SK-N-SH treated with all-trans-retinoic acid at 6 μM for 48 hours (cell line): ENCODE measurements around the gene CATSPERB.
"Not testable (repeated sequence)": the region's sequence is repeated elsewhere in the genome, so short reads cannot be mapped to it uniquely, and the experiment has no call there.

Source experiments
- ATAC-seq: fragments of 200-7000 bp; cut with Tn5 transposase; 3 replicates; pipeline ENCODE4 v1.9.1; 2020; ENCODE audit warnings: mild to moderate bottlenecking, moderate library complexity
- ARNTL ChIP-seq: fragments of 450-650 bp; formaldehyde crosslinking; IDR thresholded peaks from 2 replicates; pipeline ENCODE4 v1.5.0; 2020; ENCODE audit warnings: low read depth, mild to moderate bottlenecking, moderate library complexity, borderline replicate concordance
- BACH2 ChIP-seq: fragments of 250-450 bp; sonication (Bioruptor Pico); IDR thresholded peaks from 2 replicates; pipeline ENCODE4 v1.9.0; 2021; ENCODE audit warnings: mild to moderate bottlenecking, borderline replicate concordance
- CSDC2 ChIP-seq: fragments of 250-450 bp; sonication (Bioruptor Pico); IDR thresholded peaks from 2 replicates; pipeline ENCODE4 v1.5.0; 2020; ENCODE audit warnings: mild to moderate bottlenecking, moderate library complexity
- ESRRG ChIP-seq: fragments of 250-450 bp; sonication (Bioruptor Pico); IDR thresholded peaks from 2 replicates; pipeline ENCODE4 v1.6.1; 2021; ENCODE audit warnings: mild to moderate bottlenecking
- GLIS3 ChIP-seq: fragments of 250-450 bp; sonication (Bioruptor Pico); IDR thresholded peaks from 2 replicates; pipeline ENCODE4 v1.5.0; 2020; ENCODE audit warnings: mild to moderate bottlenecking, moderate library complexity
- ISL1 ChIP-seq: fragments of 250-450 bp; sonication (Bioruptor Pico); IDR thresholded peaks from 2 replicates; pipeline ENCODE4 v2.1.2; 2022; ENCODE audit warnings: mild to moderate bottlenecking, moderate library complexity
- OSR1 ChIP-seq: fragments of 250-450 bp; sonication (Bioruptor Pico); IDR thresholded peaks from 2 replicates; pipeline ENCODE4 v1.8.0; 2022; ENCODE audit warnings: moderate library complexity, mild to moderate bottlenecking, inconsistent platforms
- PPARA ChIP-seq: fragments of 250-450 bp; sonication (Bioruptor Pico); IDR thresholded peaks from 2 replicates; pipeline ENCODE4 v1.5.0; 2020; ENCODE audit warnings: mild to moderate bottlenecking, borderline replicate concordance
- RARB ChIP-seq: fragments of 250-450 bp; sonication (Bioruptor Pico); IDR thresholded peaks from 2 replicates; pipeline ENCODE4 v1.8.0; 2021; ENCODE audit warnings: mild to moderate bottlenecking, moderate library complexity
- TCF4 ChIP-seq: fragments of 250-450 bp; sonication (Bioruptor Pico); IDR thresholded peaks from 2 replicates; pipeline ENCODE4 v1.8.0; 2021; ENCODE audit warnings: mild to moderate bottlenecking, moderate library complexity, borderline replicate concordance
- ZC3H10 ChIP-seq: fragments of 250-450 bp; sonication (Bioruptor Pico); IDR thresholded peaks from 2 replicates; pipeline ENCODE4 v1.5.1; 2021; ENCODE audit warnings: mild to moderate bottlenecking, moderate library complexity
- ZFP3 ChIP-seq: fragments of 250-450 bp; sonication (Bioruptor Pico); IDR thresholded peaks from 2 replicates; pipeline ENCODE4 v1.5.0; 2020; ENCODE audit warnings: mild to moderate bottlenecking, moderate library complexity
- ZFP30 ChIP-seq: fragments of 450-650 bp; formaldehyde crosslinking; IDR thresholded peaks from 2 replicates; pipeline ENCODE4 v1.5.0; 2022; ENCODE audit warnings: mild to moderate bottlenecking, moderate library complexity
- ZNF565 ChIP-seq: fragments of 450-650 bp; formaldehyde crosslinking; conservative IDR thresholded peaks from 2 replicates; pipeline ENCODE4 v1.5.0; 2020; ENCODE audit warnings: low read depth, mild to moderate bottlenecking, moderate library complexity
- ZNF70 ChIP-seq: fragments of 450-650 bp; formaldehyde crosslinking; IDR thresholded peaks from 2 replicates; pipeline ENCODE4 v1.5.0; 2020; ENCODE audit warnings: mild to moderate bottlenecking, moderate library complexity
- ZNF8 ChIP-seq: fragments of 450-650 bp; formaldehyde crosslinking; IDR thresholded peaks from 2 replicates; pipeline ENCODE4 v1.5.0; 2020; ENCODE audit warnings: mild to moderate bottlenecking, moderate library complexity
- TF ChIP-seq, protein P1 (sequence below): fragments of 250-450 bp; sonication (Bioruptor Pico); IDR thresholded peaks from 2 replicates; pipeline ENCODE4 v1.5.1; 2020; ENCODE audit warnings: low read depth, mild to moderate bottlenecking, moderate library complexity
- TF ChIP-seq, protein P2 (sequence below): fragments of 250-450 bp; sonication (Bioruptor Pico); IDR thresholded peaks from 2 replicates; pipeline ENCODE4 v1.8.0; 2020; ENCODE audit warnings: mild to moderate bottlenecking, moderate library complexity, borderline replicate concordance
- TF ChIP-seq, protein P3 (sequence below): fragments of 250-450 bp; sonication (Bioruptor Pico); IDR thresholded peaks from 2 replicates; pipeline ENCODE4 v1.5.0; 2020; ENCODE audit warnings: mild to moderate bottlenecking, moderate library complexity
- TF ChIP-seq, protein P4 (sequence below): fragments of 250-450 bp; sonication (Bioruptor Pico); IDR thresholded peaks from 2 replicates; pipeline ENCODE4 v1.8.0; 2021; ENCODE audit warnings: low read depth, mild to moderate bottlenecking, moderate library complexity, borderline replicate concordance

CATSPERB gene

DNA sequence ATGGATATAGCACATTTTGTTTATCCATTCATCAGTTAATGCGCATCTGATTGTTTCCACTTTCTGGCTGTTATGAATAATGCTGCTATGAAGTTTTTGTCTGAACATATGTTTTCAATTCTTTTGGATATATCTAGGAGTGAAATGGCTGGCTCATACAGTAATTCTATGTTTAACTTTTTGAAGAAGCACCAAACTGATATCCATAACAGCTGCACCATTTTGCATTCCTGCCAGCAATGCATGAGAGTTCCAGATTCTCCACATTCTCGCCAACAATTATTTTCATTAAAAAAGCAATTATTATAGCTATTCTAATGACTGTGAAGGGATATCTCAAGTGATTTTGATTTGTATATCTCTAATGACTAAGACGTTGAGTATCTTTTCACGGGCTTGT, 131.9 kb downstream of the CATSPERB start:
- no peak for ATAC-seq
- no peak for TF ChIP-seq ISL1 (CRISPR knock-in tag)
- TF ChIP-seq, protein P1, sequence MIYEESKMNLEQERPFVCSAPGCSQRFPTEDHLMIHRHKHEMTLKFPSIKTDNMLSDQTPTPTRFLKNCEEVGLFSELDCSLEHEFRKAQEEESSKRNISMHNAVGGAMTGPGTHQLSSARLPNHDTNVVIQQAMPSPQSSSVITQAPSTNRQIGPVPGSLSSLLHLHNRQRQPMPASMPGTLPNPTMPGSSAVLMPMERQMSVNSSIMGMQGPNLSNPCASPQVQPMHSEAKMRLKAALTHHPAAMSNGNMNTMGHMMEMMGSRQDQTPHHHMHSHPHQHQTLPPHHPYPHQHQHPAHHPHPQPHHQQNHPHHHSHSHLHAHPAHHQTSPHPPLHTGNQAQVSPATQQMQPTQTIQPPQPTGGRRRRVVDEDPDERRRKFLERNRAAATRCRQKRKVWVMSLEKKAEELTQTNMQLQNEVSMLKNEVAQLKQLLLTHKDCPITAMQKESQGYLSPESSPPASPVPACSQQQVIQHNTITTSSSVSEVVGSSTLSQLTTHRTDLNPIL (CRISPR knock-in tag): no peak
- TF ChIP-seq, protein P2, sequence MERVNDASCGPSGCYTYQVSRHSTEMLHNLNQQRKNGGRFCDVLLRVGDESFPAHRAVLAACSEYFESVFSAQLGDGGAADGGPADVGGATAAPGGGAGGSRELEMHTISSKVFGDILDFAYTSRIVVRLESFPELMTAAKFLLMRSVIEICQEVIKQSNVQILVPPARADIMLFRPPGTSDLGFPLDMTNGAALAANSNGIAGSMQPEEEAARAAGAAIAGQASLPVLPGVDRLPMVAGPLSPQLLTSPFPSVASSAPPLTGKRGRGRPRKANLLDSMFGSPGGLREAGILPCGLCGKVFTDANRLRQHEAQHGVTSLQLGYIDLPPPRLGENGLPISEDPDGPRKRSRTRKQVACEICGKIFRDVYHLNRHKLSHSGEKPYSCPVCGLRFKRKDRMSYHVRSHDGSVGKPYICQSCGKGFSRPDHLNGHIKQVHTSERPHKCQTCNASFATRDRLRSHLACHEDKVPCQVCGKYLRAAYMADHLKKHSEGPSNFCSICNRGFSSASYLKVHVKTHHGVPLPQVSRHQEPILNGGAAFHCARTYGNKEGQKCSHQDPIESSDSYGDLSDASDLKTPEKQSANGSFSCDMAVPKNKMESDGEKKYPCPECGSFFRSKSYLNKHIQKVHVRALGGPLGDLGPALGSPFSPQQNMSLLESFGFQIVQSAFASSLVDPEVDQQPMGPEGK (CRISPR knock-in tag): no peak
- no peak for TF ChIP-seq ZNF8 (CRISPR knock-in tag)
- TF ChIP-seq PPARA: no peak
- TF ChIP-seq, protein P3, sequence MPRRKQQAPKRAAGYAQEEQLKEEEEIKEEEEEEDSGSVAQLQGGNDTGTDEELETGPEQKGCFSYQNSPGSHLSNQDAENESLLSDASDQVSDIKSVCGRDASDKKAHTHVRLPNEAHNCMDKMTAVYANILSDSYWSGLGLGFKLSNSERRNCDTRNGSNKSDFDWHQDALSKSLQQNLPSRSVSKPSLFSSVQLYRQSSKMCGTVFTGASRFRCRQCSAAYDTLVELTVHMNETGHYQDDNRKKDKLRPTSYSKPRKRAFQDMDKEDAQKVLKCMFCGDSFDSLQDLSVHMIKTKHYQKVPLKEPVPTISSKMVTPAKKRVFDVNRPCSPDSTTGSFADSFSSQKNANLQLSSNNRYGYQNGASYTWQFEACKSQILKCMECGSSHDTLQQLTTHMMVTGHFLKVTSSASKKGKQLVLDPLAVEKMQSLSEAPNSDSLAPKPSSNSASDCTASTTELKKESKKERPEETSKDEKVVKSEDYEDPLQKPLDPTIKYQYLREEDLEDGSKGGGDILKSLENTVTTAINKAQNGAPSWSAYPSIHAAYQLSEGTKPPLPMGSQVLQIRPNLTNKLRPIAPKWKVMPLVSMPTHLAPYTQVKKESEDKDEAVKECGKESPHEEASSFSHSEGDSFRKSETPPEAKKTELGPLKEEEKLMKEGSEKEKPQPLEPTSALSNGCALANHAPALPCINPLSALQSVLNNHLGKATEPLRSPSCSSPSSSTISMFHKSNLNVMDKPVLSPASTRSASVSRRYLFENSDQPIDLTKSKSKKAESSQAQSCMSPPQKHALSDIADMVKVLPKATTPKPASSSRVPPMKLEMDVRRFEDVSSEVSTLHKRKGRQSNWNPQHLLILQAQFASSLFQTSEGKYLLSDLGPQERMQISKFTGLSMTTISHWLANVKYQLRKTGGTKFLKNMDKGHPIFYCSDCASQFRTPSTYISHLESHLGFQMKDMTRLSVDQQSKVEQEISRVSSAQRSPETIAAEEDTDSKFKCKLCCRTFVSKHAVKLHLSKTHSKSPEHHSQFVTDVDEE (CRISPR knock-in tag): no peak
- no peak for TF ChIP-seq ZFP3
- no peak for TF ChIP-seq ZNF565 (CRISPR knock-in tag)
- TF ChIP-seq BACH2 (CRISPR knock-in tag): no peak
- no peak for TF ChIP-seq ARNTL (CRISPR knock-in tag)
- TF ChIP-seq GLIS3 (CRISPR knock-in tag): no peak
- no peak for TF ChIP-seq ESRRG
- TF ChIP-seq ZC3H10 (CRISPR knock-in tag): no peak
- TF ChIP-seq ZNF70 (CRISPR knock-in tag): no peak
- TF ChIP-seq ZFP30 (CRISPR knock-in tag): no peak
- TF ChIP-seq TCF4 (CRISPR knock-in tag): no peak
- TF ChIP-seq OSR1 (CRISPR knock-in tag): no peak

DNA sequence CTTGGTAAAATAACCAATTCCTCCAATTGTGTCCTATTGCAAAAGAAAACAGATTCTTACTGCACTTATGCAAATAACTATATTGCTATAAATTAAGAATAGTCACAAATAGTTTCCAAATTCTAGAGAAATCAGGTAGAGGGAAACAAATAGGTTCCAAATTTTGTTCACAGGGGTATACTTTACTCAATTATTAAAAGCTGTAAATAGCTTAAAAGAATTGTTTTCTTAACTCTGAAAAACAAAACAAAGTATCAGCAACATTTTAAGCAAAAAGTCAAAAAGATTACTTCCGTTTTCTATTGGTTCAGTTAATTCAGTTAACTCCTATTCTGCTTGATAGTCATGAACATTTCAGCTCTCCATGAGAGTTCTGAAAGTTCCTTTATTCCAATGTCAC, 136.2 kb downstream of the CATSPERB start:
- TF ChIP-seq PPARA (no peak), BACH2 (CRISPR knock-in tag) (no peak), ZNF8 (CRISPR knock-in tag) (no peak), RARB (CRISPR knock-in tag) (no peak), OSR1 (CRISPR knock-in tag) (no peak), ZFP30 (CRISPR knock-in tag) (no peak), ZNF565 (CRISPR knock-in tag) (no peak), GLIS3 (CRISPR knock-in tag) (no peak), CSDC2 (CRISPR knock-in tag) (no peak), ISL1 (CRISPR knock-in tag) (no peak), ESRRG (no peak), ZC3H10 (CRISPR knock-in tag) (no peak), TCF4 (CRISPR knock-in tag) (no peak), ARNTL (CRISPR knock-in tag) (no peak)
- TF ChIP-seq, protein P4, sequence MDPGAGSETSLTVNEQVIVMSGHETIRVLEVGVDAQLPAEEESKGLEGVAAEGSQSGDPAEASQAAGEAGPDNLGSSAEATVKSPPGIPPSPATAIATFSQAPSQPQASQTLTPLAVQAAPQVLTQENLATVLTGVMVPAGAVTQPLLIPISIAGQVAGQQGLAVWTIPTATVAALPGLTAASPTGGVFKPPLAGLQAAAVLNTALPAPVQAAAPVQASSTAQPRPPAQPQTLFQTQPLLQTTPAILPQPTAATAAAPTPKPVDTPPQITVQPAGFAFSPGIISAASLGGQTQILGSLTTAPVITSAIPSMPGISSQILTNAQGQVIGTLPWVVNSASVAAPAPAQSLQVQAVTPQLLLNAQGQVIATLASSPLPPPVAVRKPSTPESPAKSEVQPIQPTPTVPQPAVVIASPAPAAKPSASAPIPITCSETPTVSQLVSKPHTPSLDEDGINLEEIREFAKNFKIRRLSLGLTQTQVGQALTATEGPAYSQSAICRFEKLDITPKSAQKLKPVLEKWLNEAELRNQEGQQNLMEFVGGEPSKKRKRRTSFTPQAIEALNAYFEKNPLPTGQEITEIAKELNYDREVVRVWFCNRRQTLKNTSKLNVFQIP (CRISPR knock-in tag): no peak
- TF ChIP-seq, protein P2 (CRISPR knock-in tag): no peak
- no peak for ATAC-seq

DNA sequence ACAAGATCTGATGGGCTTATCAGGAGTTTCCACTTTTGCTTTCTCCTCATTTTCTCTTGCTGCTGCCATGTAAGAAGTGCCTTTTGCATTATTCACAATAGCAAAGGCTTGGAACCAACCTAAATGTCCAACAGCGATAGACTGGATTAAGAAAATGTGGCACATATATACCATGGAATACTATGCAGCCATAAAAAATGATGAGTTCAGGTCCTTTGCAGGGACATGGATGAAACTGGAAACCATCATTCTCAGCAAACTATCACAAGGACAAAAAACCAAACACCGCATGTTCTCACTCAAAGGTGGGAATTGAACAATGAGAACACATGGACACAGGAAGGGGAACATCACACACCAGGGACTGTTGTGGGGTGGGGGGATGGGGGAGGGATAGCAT, 137.9 kb downstream of the CATSPERB start:
- not testable (repeated sequence) for ATAC-seq
